AG08395 (cell line): Measurements from ENCODE around the gene ZDHHC12.
A peak's percentile ranks its signal among the peaks of the same experiment; 100 is the strongest.
"Not testable (repeated sequence)": the region's sequence is repeated elsewhere in the genome, so short reads cannot be mapped to it uniquely, and the experiment has no call there.

ENCODE experiments used
- DNase-seq: peaks from one replicate; pipeline ENCODE4 v3.0.0; 2012; ENCODE audit warnings: mixed read lengths, low spot score

ZDHHC12 gene

GRCh38 chr9:128707446-128707845, 16.5 kb downstream of the ZDHHC12 start:
- DNase-seq, result no peak

GRCh38 chr9:128706671-128707381, 17.1 kb downstream of the ZDHHC12 start:
- no peak for DNase-seq

- no peak for DNase-seq
Measured at GRCh38 chr9:128706045-128706444, 17.9 kb downstream of the ZDHHC12 start.

GRCh38 chr9:128705051-128705965, 18.6 kb downstream of the ZDHHC12 start:
- no peak for DNase-seq

- no peak for DNase-seq
Measured at GRCh38 chr9:128704356-128704670, 19.6 kb downstream of the ZDHHC12 start.

- DNase-seq, result no peak
Measured at GRCh38 chr9:128703616-128704355, 20.1 kb downstream of the ZDHHC12 start.

GRCh38 chr9:128702949-128703615, 20.8 kb downstream of the ZDHHC12 start:
- peak; percentile 21 for DNase-seq

- peak; percentile 95 for DNase-seq
Measured at GRCh38 chr9:128702445-128702948, 21.4 kb downstream of the ZDHHC12 start, which contains the start of gene PKN3. TSS of gene PKN3 (plus strand) at chr9:128702503. CDS start at chr9:128702916, 413 bp downstream.

GRCh38 chr9:128701227-128701854, 22.6 kb downstream of the ZDHHC12 start:
- no peak for DNase-seq

- DNase-seq, result not testable (repeated sequence)
Measured at GRCh38 chr9:128699096-128699795, 24.7 kb downstream of the ZDHHC12 start.

- no peak for DNase-seq
Measured at GRCh38 chr9:128696923-128697707, 26.8 kb downstream of the ZDHHC12 start.

GRCh38 chr9:128694344-128694743, 29.6 kb downstream of the ZDHHC12 start:
- no peak for DNase-seq

- not testable (repeated sequence) for DNase-seq
Measured at GRCh38 chr9:128693738-128694137, 30.2 kb downstream of the ZDHHC12 start.

GRCh38 chr9:128690684-128691034, 33.3 kb downstream of the ZDHHC12 start:
- DNase-seq, result no peak

- peak; percentile 68 for DNase-seq
Measured at GRCh38 chr9:128689820-128690683, 33.9 kb downstream of the ZDHHC12 start.

GRCh38 chr9:128689293-128689774, 34.6 kb downstream of the ZDHHC12 start:
- no peak for DNase-seq

GRCh38 chr9:128688501-128689292, 35.2 kb downstream of the ZDHHC12 start, which contains the start of gene SET:
TSS of gene SET (plus strand) at chr9:128689222. CDS start at chr9:128689583, 361 bp downstream.
- peak; percentile 99 for DNase-seq

- no peak for DNase-seq
Measured at GRCh38 chr9:128687453-128687852, 36.5 kb downstream of the ZDHHC12 start.
